Mesenchymal stem cell (in vitro differentiated cells and primary cell): ENCODE results near the gene TPM3.
"Not testable (repeated sequence)": the region's sequence is repeated elsewhere in the genome, so short reads cannot be mapped to it uniquely, and the experiment has no call there.

Experiments
- DNase-seq: peaks from one replicate; pipeline ENCODE4 v3.0.0-alpha.2; 2013
- H2AFZ ChIP-seq: one replicate; pipeline ENCODE4 v1.6.1; 2013; ENCODE audit warnings: low read depth, mild to moderate bottlenecking, control low read depth, inconsistent platforms, low read length, moderate library complexity
- H2AK5ac ChIP-seq: 2 replicates; pipeline ENCODE4 v1.6.1; 2013; ENCODE audit warnings: low read length, moderate library complexity, mild to moderate bottlenecking, inconsistent platforms; ENCODE audit not compliant: severe bottlenecking
- H2BK120ac ChIP-seq: one replicate; pipeline ENCODE4 v1.6.1; 2013; ENCODE audit warnings: low read depth, mild to moderate bottlenecking, inconsistent platforms, low read length, moderate library complexity
- H2BK12ac ChIP-seq, 2 experiments: one replicate each; pipeline ENCODE4 v1.6.1; 2013; ENCODE audit warnings: inconsistent platforms in 2 of 2, low read length in 2 of 2, mild to moderate bottlenecking in 2 of 2, moderate library complexity in 2 of 2, control low read depth in 1 of 2
- H2BK15ac ChIP-seq: one replicate; pipeline ENCODE4 v1.6.1; 2013; ENCODE audit warnings: mild to moderate bottlenecking, low read depth, inconsistent platforms; ENCODE audit not compliant: poor library complexity, severe bottlenecking
- H2BK5ac ChIP-seq: 2 replicates; pipeline ENCODE4 v1.6.1; 2013; ENCODE audit warnings: low read depth, mild to moderate bottlenecking, low read length, control low read depth, inconsistent platforms; ENCODE audit not compliant: poor library complexity, severe bottlenecking
- H3K14ac ChIP-seq, 2 experiments: one replicate each; pipeline ENCODE4 v1.6.1; 2013; ENCODE audit warnings: inconsistent platforms in 2 of 2, low read length in 2 of 2, control low read depth in 1 of 2, mild to moderate bottlenecking in 1 of 2, moderate library complexity in 1 of 2
- H3K18ac ChIP-seq, 2 experiments: one replicate each; pipeline ENCODE4 v1.6.1; 2013; ENCODE audit warnings: inconsistent platforms in 2 of 2, low read length in 2 of 2, control low read depth in 1 of 2, low read depth in 1 of 2, mild to moderate bottlenecking in 1 of 2
- H3K23ac ChIP-seq, 2 experiments: one replicate each; pipeline ENCODE4 v1.6.1; 2013; ENCODE audit warnings: inconsistent platforms in 2 of 2, low read length in 2 of 2, mild to moderate bottlenecking in 2 of 2, moderate library complexity in 2 of 2, control low read depth in 1 of 2
- H3K27ac ChIP-seq: 2 replicates; pipeline ENCODE4 v1.5.1; 2013; ENCODE audit warnings: mild to moderate bottlenecking, moderate library complexity, low read length, control low read depth, inconsistent platforms; ENCODE audit not compliant: poor library complexity, severe bottlenecking
- H3K27me3 ChIP-seq, 2 experiments: 2 replicates each; pipeline versions ENCODE4 v1.6.1 to v1.7.0; 2013; ENCODE audit warnings: low read length in 2 of 2, mild to moderate bottlenecking in 2 of 2, moderate library complexity in 2 of 2, control low read depth in 1 of 2, inconsistent platforms in 1 of 2; ENCODE audit not compliant: control insufficient read depth in 1 of 2, insufficient read depth in 1 of 2
- H3K36me3 ChIP-seq, 2 experiments: 2 replicates each; pipeline versions ENCODE4 v1.6.1 to v1.7.0; 2013; ENCODE audit warnings: low read length in 2 of 2, control low read depth in 1 of 2, inconsistent platforms in 1 of 2, low read depth in 1 of 2, mild to moderate bottlenecking in 1 of 2; ENCODE audit not compliant: insufficient read depth in 2 of 2, control insufficient read depth in 1 of 2
- H3K4ac ChIP-seq, 2 experiments: one replicate each; pipeline ENCODE4 v1.6.1; 2013; ENCODE audit warnings: inconsistent platforms in 2 of 2, low read length in 2 of 2, mild to moderate bottlenecking in 2 of 2, moderate library complexity in 2 of 2, control low read depth in 1 of 2, low read depth in 1 of 2
- H3K4me1 ChIP-seq: 2 replicates; pipeline ENCODE4 v1.6.1; 2013; ENCODE audit warnings: low read depth, low read length, control low read depth; ENCODE audit not compliant: control insufficient read depth, insufficient read depth
- H3K4me2 ChIP-seq: 2 replicates; pipeline ENCODE4 v1.6.1; 2013; ENCODE audit warnings: low read length, mild to moderate bottlenecking, inconsistent platforms; ENCODE audit not compliant: poor library complexity, severe bottlenecking
- H3K4me3 ChIP-seq, 2 experiments: 2 replicates each; pipeline versions ENCODE4 v1.5.1 to v1.7.0; 2013; ENCODE audit warnings: low read length in 2 of 2, mild to moderate bottlenecking in 2 of 2, control low read depth in 1 of 2, low read depth in 1 of 2; ENCODE audit not compliant: insufficient read depth in 1 of 2
- H3K79me1 ChIP-seq: replicated peaks from 2 replicates; pipeline ENCODE4 v1.6.1; 2013; ENCODE audit warnings: mild to moderate bottlenecking, control low read depth, low read length, inconsistent platforms; ENCODE audit not compliant: poor library complexity, severe bottlenecking
- H3K9ac ChIP-seq: 2 replicates; pipeline ENCODE4 v1.7.0; 2013; ENCODE audit warnings: mild to moderate bottlenecking, low read length, moderate library complexity
- H3K9me3 ChIP-seq: 2 replicates; pipeline ENCODE4 v1.7.0; 2013; ENCODE audit warnings: mild to moderate bottlenecking, low read length; ENCODE audit not compliant: control insufficient read depth
- H4K8ac ChIP-seq: one replicate; pipeline ENCODE4 v1.6.1; 2013; ENCODE audit warnings: inconsistent platforms, mild to moderate bottlenecking, low read length, moderate library complexity
- H4K91ac ChIP-seq: one replicate; pipeline ENCODE4 v1.6.1; 2013; ENCODE audit warnings: mild to moderate bottlenecking, low read length, inconsistent platforms
- WGBS: methylation state at CpG from one replicate; pipeline ENCODE4 v1.1.7; 2013; ENCODE audit warnings: mixed read lengths; 5-methylcytosine and 5-hydroxymethylcytosine counted together
- small RNA-seq: library from polyadenylated mRNA; stranded (forward); fragments of <200 nt; extraction: miRNeasy Mini kit (QIAGEN cat#:217004); gene quantifications from one replicate; pipeline ENCODE3, GENCODE V24; 2013; ENCODE audit warnings: low read depth

The TPM3 gene

DNA sequence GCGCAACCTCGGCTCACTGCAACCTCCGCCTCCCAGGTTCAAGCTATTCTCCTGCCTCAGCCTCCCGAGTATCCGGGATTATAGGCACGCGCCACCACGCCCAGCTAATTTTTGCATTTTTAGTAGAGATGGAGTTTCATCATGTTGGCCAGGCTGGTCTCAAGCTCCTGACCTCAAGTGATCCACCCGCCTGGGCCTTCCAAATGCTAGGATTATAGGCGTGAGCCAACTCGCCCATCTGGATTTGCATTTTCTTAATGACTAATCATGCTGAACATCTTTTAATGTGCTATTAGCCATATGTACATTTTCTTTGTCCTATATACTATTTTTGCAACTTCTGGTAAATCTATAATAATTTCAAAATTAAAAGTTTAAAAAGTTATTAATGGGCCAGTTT lies 68.7 kb downstream of the TPM3 start:
- H3K4ac ChIP-seq, H3K9ac ChIP-seq, H3K23ac ChIP-seq, H3K27ac ChIP-seq, H3K79me1 ChIP-seq, H2BK15ac ChIP-seq, H2AFZ ChIP-seq, H3K4me2 ChIP-seq, H3K18ac ChIP-seq, H4K91ac ChIP-seq, H3K4me3 ChIP-seq, H3K4me1 ChIP-seq, H3K9me3 ChIP-seq, H2BK12ac ChIP-seq, H3K14ac ChIP-seq, H2AK5ac ChIP-seq, H2BK5ac ChIP-seq, H3K27me3 ChIP-seq, DNase-seq, H3K36me3 ChIP-seq, H4K8ac ChIP-seq, H2BK120ac ChIP-seq: not testable (repeated sequence)
- 93% methylated on average over 9 of the region's 11 CpGs for WGBS

DNA sequence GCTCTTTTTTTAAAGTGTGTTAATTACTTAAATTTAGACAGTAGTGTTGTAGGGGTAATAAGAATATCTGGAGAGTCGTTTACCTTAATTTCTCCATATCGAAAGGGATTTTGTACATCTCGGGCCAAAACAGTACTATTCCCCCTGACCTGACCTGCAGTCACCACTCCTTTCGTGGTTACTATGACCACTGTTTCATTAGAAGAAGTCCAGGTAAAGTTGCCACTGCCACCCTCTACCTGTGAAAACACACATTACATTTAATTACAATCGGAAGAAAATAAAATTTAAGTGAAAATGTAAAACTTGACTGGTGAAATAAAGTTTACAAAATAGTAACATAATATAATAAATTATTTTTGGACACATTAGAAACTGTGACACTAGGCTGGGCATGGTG lies 74.3 kb downstream of the TPM3 start:
- Histone ChIP-seq H3K14ac (no peak overlapping the region), H2AK5ac (no peak overlapping the region), H3K4me2 (no peak overlapping the region), H4K8ac (no peak overlapping the region), H2BK120ac (no peak overlapping the region), H2BK15ac (no peak overlapping the region), H3K36me3 (no peaks in the 10 kb centered on the region), H3K4me1 (no peaks in the 10 kb centered on the region), H4K91ac (no peak overlapping the region), H3K4me3 (no peak overlapping the region), H3K18ac (no peak overlapping the region), H2AFZ (no peak overlapping the region), H3K4ac (no peak overlapping the region), H3K23ac (no peak overlapping the region), H2BK12ac (no peak overlapping the region), H2BK5ac (no peak overlapping the region), H3K9me3 (no peaks in the 10 kb centered on the region), H3K9ac (no peak overlapping the region), H3K79me1 (no peaks in the 10 kb centered on the region), H3K27ac (no peak overlapping the region), H3K27me3 (no peaks in the 10 kb centered on the region)
- 86% methylated on average over 4 of the region's 5 CpGs for WGBS
- DNase-seq, result no peak

DNA sequence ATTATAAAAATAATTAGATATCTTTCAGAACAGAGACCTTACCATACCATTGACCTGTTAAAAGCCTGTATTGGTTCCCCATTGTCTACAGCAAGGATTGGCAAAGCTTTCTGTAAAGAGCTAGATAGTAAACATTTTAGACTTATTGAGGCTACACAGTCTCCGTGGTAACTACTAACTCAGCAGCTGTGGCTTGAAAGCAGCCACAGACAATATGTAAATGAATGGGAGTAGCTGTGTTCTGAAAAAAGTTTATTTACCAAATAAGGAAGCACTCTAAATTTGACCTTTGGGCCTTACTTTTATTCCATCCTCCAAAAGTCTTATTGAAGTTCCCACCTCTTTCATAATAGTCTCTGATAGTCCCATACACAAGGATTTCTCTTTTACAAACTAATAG lies 76.7 kb downstream of the TPM3 start:
- no peaks in the 10 kb centered on the region for H3K27me3 ChIP-seq
- H2BK5ac ChIP-seq, result no peak overlapping the region
- H3K4me1 ChIP-seq, result no peaks in the 10 kb centered on the region
- no peaks in the 10 kb centered on the region for H3K79me1 ChIP-seq
- no peak overlapping the region for H2BK12ac ChIP-seq
- H2AFZ ChIP-seq, result no peak overlapping the region
- no peak overlapping the region for H3K4ac ChIP-seq
- H3K9ac ChIP-seq, result peak overlapping the region; percentile 21
- no peak overlapping the region for H4K91ac ChIP-seq
- 75% methylated on average over 1 of the region's 1 CpG for WGBS
- no peak overlapping the region for H3K23ac ChIP-seq
- no peak overlapping the region for H3K4me3 ChIP-seq
- no peaks in the 10 kb centered on the region for H3K36me3 ChIP-seq
- peak; percentile 18 for DNase-seq
- H2BK120ac ChIP-seq, result no peak overlapping the region
- no peak overlapping the region for H3K18ac ChIP-seq
- no peak overlapping the region for H4K8ac ChIP-seq
- H2BK15ac ChIP-seq, result no peak overlapping the region
- no peak overlapping the region for H3K14ac ChIP-seq
- H3K9me3 ChIP-seq, result no peaks in the 10 kb centered on the region
- H3K27ac ChIP-seq, result no peak overlapping the region
- H3K4me2 ChIP-seq, result no peak overlapping the region
- no peak overlapping the region for H2AK5ac ChIP-seq

Small RNA genes lying within 50 kb of the gene (small RNA-seq; reads per million reads assigned to genes)
- gene MIR190B, result 5.5 reads per million, percentile 59 among the genes with 10 or more reads in this experiment
